GM12878 (cell line): ENCODE measurements around the gene IGFBP3. TPM values are rescaled to one million over a fixed set of nuclear protein-coding genes. Genes with fewer than 3 reads are reported as not detected.

Experiments
- CBX3 ChIP-seq: fragments of 200-600 bp; sonication (generic); IDR thresholded peaks from 2 replicates; pipeline ENCODE4 v1.6.1; 2016; ENCODE audit warnings: low read depth, borderline replicate concordance
- CEBPB ChIP-seq, 2 experiments: fragments of 150-350 bp in 1 of 2; IDR thresholded peaks; 2 replicates each; pipeline ENCODE4 v1.6.1; 2012 to 2014; ENCODE audit warnings: low read depth in 2 of 2, low read length in 2 of 2, borderline replicate concordance in 1 of 2, inconsistent platforms in 1 of 2
- CHD1 ChIP-seq: IDR thresholded peaks from 2 replicates; pipeline ENCODE4 v1.6.1; 2012; ENCODE audit warnings: low read depth, low read length, improper control_type of control experiment
- CHD2 ChIP-seq: IDR thresholded peaks from 2 replicates; pipeline ENCODE4 v1.6.1; 2011; ENCODE audit warnings: low read depth, low read length, improper control_type of control experiment, borderline replicate concordance
- ESRRA ChIP-seq: IDR thresholded peaks from 2 replicates; pipeline ENCODE4 v1.6.1; 2012; ENCODE audit warnings: mild to moderate bottlenecking, low read length, improper control_type of control experiment
- PBX3 ChIP-seq: IDR thresholded peaks from 2 replicates; pipeline ENCODE4 v1.6.1; 2011; ENCODE audit warnings: mild to moderate bottlenecking, low read depth, low read length, moderate library complexity; ENCODE audit not compliant: insufficient replicate concordance
- SIN3A ChIP-seq: IDR thresholded peaks from 2 replicates; pipeline ENCODE4 v1.6.1; 2012; ENCODE audit warnings: low read depth, low read length, improper control_type of control experiment
- TCF12 ChIP-seq: IDR thresholded peaks from 2 replicates; pipeline ENCODE4 v1.6.1; 2011; ENCODE audit warnings: low read depth, mild to moderate bottlenecking, low read length
- ZBTB11 ChIP-seq: fragments of 450-650 bp; formaldehyde crosslinking; IDR thresholded peaks from 2 replicates; pipeline ENCODE4 v1.5.0; 2022; ENCODE audit warnings: mild to moderate bottlenecking, missing genetic modification characterization
- ZNF384 ChIP-seq: IDR thresholded peaks from 2 replicates; pipeline ENCODE4 v1.6.1; 2012; ENCODE audit warnings: low read depth, mild to moderate bottlenecking, low read length, improper control_type of control experiment, borderline replicate concordance
- polyA plus RNA-seq, 11 experiments: library from polyadenylated mRNA; depleted of rRNA in 4 of 11; unstranded in 6 of 11; stranded (reverse) in 5 of 11; fragments of >200 nt; fragmentation: Nextera tagmentation in 4 of 11; fragmentation: Illumina TruSeq in 1 of 11; extraction: Ambion mirVana in 4 of 11; extraction: Trizol in 1 of 11; gene quantifications; 1 replicate in 1 of 11; 2 replicates in 10 of 11; pipeline versions ENCODE4 v1.2.1 to v1.2.3, GENCODE V29; 2011 to 2016; ENCODE audit warnings: inconsistent platforms in 2 of 11, missing spikeins in 2 of 11, low read depth in 1 of 11
- total RNA-seq, 4 experiments: library from RNA; depleted of rRNA in 3 of 4; stranded (reverse); fragments of >200 nt in 3 of 4; fragmentation: Illumina TruSeq in 1 of 4; extraction: Trizol in 1 of 4; gene quantifications; 2 replicates each; pipeline versions ENCODE4 v1.2.1 to v1.2.3, GENCODE V29; 2013 to 2021

IGFBP3 gene
- total and polyA plus RNA-seq, 10 of the 15 experiments (the other 5 are each of a cell fraction or from before 2014, with no cell fraction given): 6.0 to 28.0 (median 15.6) TPM

GRCh38 chr7:45897042-45897690 lies 23.9 kb downstream of the IGFBP3 start (continued):
- TF ChIP-seq ZBTB11: no peak
- no peak for TF ChIP-seq SIN3A
- TF ChIP-seq CBX3: no peak
- no peak for TF ChIP-seq ZNF384
- TF ChIP-seq ESRRA: no peak
- TF ChIP-seq TCF12: no peak
- TF ChIP-seq CHD2: no peak
- TF ChIP-seq CHD1: no peak
- TF ChIP-seq PBX3: no peak
- TF ChIP-seq CEBPB (IDR thresholded peaks at IDR 0.05; ENCODE audit: borderline replicate concordance in 1 of 2, low read depth in 2 of 2, low read length in 2 of 2): no peak
